Colon (tissue), 2 donors: ENCODE measurements around the gene AGPS.

Experiments
- FAIRE-seq: peaks from 2 replicates; lab custom pipeline; 2012; peaks lifted over from hg19 to GRCh38; lab: Jason Lieb, UNC
- donor health status: control.
- donor health status: control.

Gene AGPS

DNA sequence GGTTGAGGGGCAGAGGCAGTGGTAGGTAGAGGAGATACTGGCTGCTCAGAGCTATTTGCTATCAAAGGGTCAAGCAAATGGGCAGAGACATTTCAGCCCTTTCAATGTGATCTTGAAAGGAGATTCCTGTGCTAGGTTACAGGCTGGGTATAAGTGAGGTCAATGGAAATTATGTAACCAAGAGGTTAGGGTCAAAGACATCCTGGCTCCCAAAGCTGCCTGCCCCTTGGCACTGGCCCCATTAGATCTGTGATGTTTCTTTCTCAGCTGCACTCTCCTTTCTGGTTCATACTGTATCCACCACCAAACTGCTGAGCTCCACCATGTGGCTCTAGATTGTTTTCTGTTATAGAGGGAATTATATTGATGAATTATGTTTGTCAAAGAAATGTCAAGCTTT lies 200.4 kb downstream of the AGPS start:
- no peak for FAIRE-seq

DNA sequence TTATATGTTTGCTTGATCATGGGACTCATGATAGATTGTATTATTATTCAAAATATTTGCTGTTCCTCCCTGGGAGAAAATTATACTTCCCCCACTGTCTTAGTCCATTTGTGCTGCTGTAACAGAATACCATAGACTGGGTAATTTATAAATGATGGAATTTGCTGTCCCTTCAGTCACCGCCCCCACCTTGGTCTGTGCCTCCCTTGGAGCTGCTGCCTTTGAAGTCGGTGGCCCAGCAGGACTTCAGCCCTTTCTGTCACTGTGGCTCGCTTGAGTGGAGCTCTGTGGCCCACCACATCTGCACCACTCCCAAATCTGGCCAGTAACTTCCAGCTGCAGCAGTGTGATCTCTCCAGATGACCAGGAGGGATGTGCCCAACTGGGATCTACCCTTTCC lies 200.8 kb downstream of the AGPS start:
- no peak for FAIRE-seq
